ENCODE data around the gene COG7. TPM values are rescaled to one million over a fixed set of nuclear protein-coding genes. Genes with fewer than 3 reads are reported as not detected.

Gene COG7
- total RNA-seq, 1 donor from 2014 or later: 14.8 TPM

GRCh38 chr16:23356941-23357340 lies 96.0 kb downstream of the COG7 start:
- ATAC-seq: no peak

- ATAC-seq: no peak
These were observed 97.8 kb downstream of the COG7 start for GRCh38 chr16:23355106-23355670.

GRCh38 chr16:23354246-23354645 lies 98.7 kb downstream of the COG7 start:
- ATAC-seq: no peak

- no peak for ATAC-seq
These were observed 99.5 kb downstream of the COG7 start for GRCh38 chr16:23353440-23353839.

GRCh38 chr16:23351360-23351759 lies 101.6 kb downstream of the COG7 start:
- ATAC-seq: no peak

GRCh38 chr16:23348579-23349469 lies 104.2 kb downstream of the COG7 start:
- no peak for ATAC-seq

- no peak for ATAC-seq
These were observed 107.8 kb downstream of the COG7 start for GRCh38 chr16:23345237-23345636.

- ATAC-seq: no peak
These were observed 109.1 kb downstream of the COG7 start for GRCh38 chr16:23343643-23344612.

GRCh38 chr16:23342083-23342640 lies 110.8 kb downstream of the COG7 start:
- no peak for ATAC-seq

GRCh38 chr16:23339787-23340186 lies 113.2 kb downstream of the COG7 start:
- no peak for ATAC-seq

Other genes with a start within 250 kb of the COG7 start
- 68.1 TPM for gene SCNN1B, start 150.9 kb downstream of the COG7 start, total RNA-seq
- 24.6 TPM for gene GGA2, start 57.3 kb upstream of the COG7 start, total RNA-seq
- gene EARS2, start 104.2 kb upstream of the COG7 start, total RNA-seq: 13.5 TPM
- 27.3 TPM for gene UBFD1, start 104.5 kb upstream of the COG7 start, total RNA-seq
- 79.5 TPM for gene NDUFAB1, start 143.1 kb upstream of the COG7 start, total RNA-seq
- 11.3 TPM for gene PALB2, start 188.1 kb upstream of the COG7 start, total RNA-seq
- 42.3 TPM for gene DCTN5, start 188.3 kb upstream of the COG7 start, total RNA-seq
- 29.9 TPM for gene PLK1, start 225.7 kb upstream of the COG7 start, total RNA-seq

All from esophagus mucosa (tissue), 1 donor.